HCT116 (cell line): ENCODE data around the gene NEURL1B.

Experiments used
- CEBPB ChIP-seq: IDR thresholded peaks from 2 replicates; pipeline ENCODE4 v1.6.1; 2012; ENCODE audit warnings: low read depth
- CTCF ChIP-seq, 3 experiments: fragments of 200-600 bp in 1 of 3; sonication (generic) in 1 of 3; IDR thresholded peaks in 2 of 3; conservative IDR thresholded peaks in 1 of 3; 2 replicates each; pipeline ENCODE4 v1.5.1; 2012 to 2017; ENCODE audit warnings: low read depth in 2 of 3, low read length in 2 of 3, antibody characterized with exemption in 1 of 3, borderline replicate concordance in 1 of 3, control low read depth in 1 of 3, mild to moderate bottlenecking in 1 of 3, mixed read lengths in 1 of 3, mixed run types in 1 of 3, moderate library complexity in 1 of 3; ENCODE audit not compliant: insufficient read depth in 1 of 3
- EGR1 ChIP-seq: IDR thresholded peaks from 2 replicates; pipeline ENCODE4 v1.6.1; 2012; ENCODE audit warnings: low read depth
- EZH2 ChIP-seq: fragments of 200-600 bp; sonication (generic); IDR thresholded peaks from 2 replicates; pipeline ENCODE4 v1.6.1; 2017; ENCODE audit warnings: antibody characterized with exemption, mixed run types
- EZH2phosphoT487 ChIP-seq: fragments of 200-600 bp; IDR thresholded peaks from 2 replicates; pipeline ENCODE4 v1.6.1; 2018; ENCODE audit warnings: antibody characterized with exemption, borderline replicate concordance
- POLR2A ChIP-seq: IDR thresholded peaks from 2 replicates; pipeline ENCODE4 v1.7.0; 2011; ENCODE audit warnings: borderline replicate concordance; ENCODE audit not compliant: insufficient read depth, insufficient read length; ENCODE audit errors: extremely low read depth
- POLR2AphosphoS5 ChIP-seq: IDR thresholded peaks from 2 replicates; pipeline ENCODE4 v1.6.1; 2011; ENCODE audit warnings: mild to moderate bottlenecking, low read depth, low read length, moderate library complexity
- RAD21 ChIP-seq: IDR thresholded peaks from 2 replicates; pipeline ENCODE4 v1.6.1; 2012; ENCODE audit warnings: low read depth, mild to moderate bottlenecking
- REST ChIP-seq: IDR thresholded peaks from 2 replicates; pipeline ENCODE4 v1.6.1; 2012; ENCODE audit warnings: low read depth
- SP1 ChIP-seq: IDR thresholded peaks from 2 replicates; pipeline ENCODE4 v1.6.1; 2012; ENCODE audit warnings: low read depth
- TCF7L2 ChIP-seq: IDR thresholded peaks from 2 replicates; pipeline ENCODE4 v1.7.0; 2011; ENCODE audit warnings: borderline replicate concordance, inconsistent platforms; ENCODE audit not compliant: insufficient read depth, insufficient read length; ENCODE audit errors: extremely low read depth
- YY1 ChIP-seq: IDR thresholded peaks from 2 replicates; pipeline ENCODE4 v1.6.1; 2011; ENCODE audit warnings: low read length, low read depth, moderate library complexity, mild to moderate bottlenecking; ENCODE audit not compliant: insufficient replicate concordance; ENCODE audit errors: extremely low read depth
- ZFX ChIP-seq: fragments of 450-650 bp; IDR thresholded peaks from 2 replicates; pipeline ENCODE4 v1.6.1; 2017
- ZNF274 ChIP-seq: fragments of 200-500 bp; sonication (Bioruptor generic); IDR thresholded peaks from 2 replicates; pipeline ENCODE4 v1.6.1; 2014; ENCODE audit warnings: mild to moderate bottlenecking, low read depth, low read length, inconsistent platforms

- TF ChIP-seq EZH2phosphoT487 (no peak), TCF7L2 (no peak), CTCF (IDR thresholded peaks at IDR 0.05 in 2 of 3, conservative IDR thresholded peaks at IDR 0.05 in 1 of 3; ENCODE audit: borderline replicate concordance in 1 of 3, insufficient read depth in 1 of 3, low read depth in 2 of 3, low read length in 2 of 3) (no peak), EZH2 (no peak), POLR2A (no peak), SP1 (no peak), REST (no peak), CEBPB (no peak), POLR2AphosphoS5 (no peak), YY1 (no peak), ZFX (no peak), RAD21 (no peak), ZNF274 (no peak), EGR1 (no peak)
Observed at GRCh38 chr5:172637110-172637580, 3.9 kb upstream of the NEURL1B start.
